OCI-LY1 (cell line): Measurements from ENCODE around the gene TRIML1.

ENCODE experiments used
- CTCF ChIP-seq: fragments of 200-600 bp; sonication (generic), shearing (Covaris generic); IDR thresholded peaks from 2 replicates; pipeline ENCODE4 v1.5.1; 2017; ENCODE audit warnings: mild to moderate bottlenecking, antibody characterized with exemption, low read length, moderate library complexity, mixed read lengths
- EZH2 ChIP-seq: fragments of 200-600 bp; sonication (generic), shearing (Covaris generic); IDR thresholded peaks from 2 replicates; pipeline ENCODE4 v1.8.0; 2017; ENCODE audit warnings: borderline replicate concordance, mixed run types, mild to moderate bottlenecking, antibody characterized with exemption, low read length, moderate library complexity, mixed read lengths

- TF ChIP-seq CTCF, result no peak
- TF ChIP-seq EZH2, result no peak
Observed at GRCh38 chr4:188109157-188109755, 30.0 kb upstream of the TRIML1 start, which contains the start of gene TRIML2.
